Activated T-helper 17 cell treated with anti-CD3 and anti-CD28 coated beads, Interleukin-2, amount 50 U/mL, for 72 hours (primary cell): ENCODE measurements around the gene GPR162. TPM values are rescaled to one million over a fixed set of nuclear protein-coding genes. Genes with fewer than 3 reads are reported as not detected.
A peak's percentile ranks its signal among the peaks of the same experiment; 100 is the strongest.
"Not testable (repeated sequence)": the region's sequence is repeated elsewhere in the genome, so short reads cannot be mapped to it uniquely, and the experiment has no call there.

Source experiments
- ATAC-seq: fragments of 150-1000 bp; cut with Tn5 transposase; replicated peaks from 2 replicates; pipeline ENCODE4 v1.10.0; 2021; ENCODE audit warnings: mild to moderate bottlenecking, moderate library complexity
- H3K27ac Mint-ChIP-seq: one replicate; pipeline ENCODE4 v1.8.0; 2022; ENCODE audit warnings: mixed read lengths
- H3K27me3 Mint-ChIP-seq: one replicate; pipeline ENCODE4 v1.8.0; 2022; ENCODE audit warnings: mixed read lengths
- H3K36me3 Mint-ChIP-seq: one replicate; pipeline ENCODE4 v1.8.0; 2022; ENCODE audit warnings: low read depth, mild to moderate bottlenecking, mixed read lengths
- H3K4me1 Mint-ChIP-seq: one replicate; pipeline ENCODE4 v1.8.0; 2022; ENCODE audit warnings: mixed read lengths
- H3K4me3 Mint-ChIP-seq: one replicate; pipeline ENCODE4 v1.8.0; 2022; ENCODE audit warnings: mild to moderate bottlenecking, mixed read lengths
- H3K9me3 Mint-ChIP-seq: one replicate; pipeline ENCODE4 v1.8.0; 2022; ENCODE audit warnings: mixed read lengths
- total RNA-seq, 2 donors: library from RNA; stranded (reverse); gene quantifications; one replicate each; pipeline ENCODE4 v1.2.3, GENCODE V29; 2022

Gene GPR162
- total RNA-seq, 2 donors from 2014 or later: 0.15 to 0.37 TPM

DNA sequence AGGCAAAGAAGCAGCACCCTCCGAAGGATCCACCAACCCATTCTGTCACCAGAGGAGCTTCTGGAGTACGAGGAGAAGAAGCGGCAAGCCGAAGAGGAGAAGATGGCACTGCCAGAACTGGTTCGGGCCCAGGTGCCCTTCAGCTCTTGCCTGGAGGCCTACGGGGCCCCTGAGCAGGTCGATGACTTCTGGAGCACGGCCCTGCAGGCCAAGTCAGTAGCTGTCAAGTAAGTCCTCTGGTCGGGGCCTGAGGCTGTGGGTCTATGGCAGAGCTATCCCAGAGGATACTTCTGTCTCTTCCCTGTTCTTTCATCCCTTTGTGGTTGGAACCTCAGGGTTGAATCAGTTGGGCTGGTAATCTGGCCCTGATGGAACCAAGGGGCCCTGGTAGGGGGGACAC lies 39.8 kb downstream of the GPR162 start:
- H3K4me1 Mint-ChIP-seq: peaks cover 4% of the 10 kb centered on the region
- peak overlapping the region; percentile 34 for H3K27ac Mint-ChIP-seq
- no peak for ATAC-seq
- no peaks in the 10 kb centered on the region for H3K9me3 Mint-ChIP-seq
- H3K36me3 Mint-ChIP-seq: peaks cover 97% of the 10 kb centered on the region
- no peak overlapping the region for H3K4me3 Mint-ChIP-seq
- no peaks in the 10 kb centered on the region for H3K27me3 Mint-ChIP-seq

DNA sequence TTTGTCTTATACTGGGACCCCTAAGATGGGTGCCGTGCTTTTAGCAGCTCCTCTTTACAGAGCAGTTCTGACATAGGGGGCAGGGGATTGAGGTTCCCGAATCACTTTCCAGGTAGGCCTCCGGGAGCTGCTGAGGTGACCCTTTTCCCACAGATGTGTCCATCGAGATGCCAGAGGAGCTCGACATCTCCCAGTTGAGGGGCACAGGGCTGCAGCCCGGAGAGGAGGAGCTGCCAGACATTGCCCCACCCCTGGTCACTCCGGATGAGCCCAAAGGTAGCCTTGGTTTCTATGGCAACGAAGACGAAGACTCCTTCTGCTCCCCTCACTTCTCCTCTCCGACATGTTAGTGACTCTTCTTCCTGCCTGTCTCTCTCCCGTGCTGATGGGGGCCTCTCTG lies 41.4 kb downstream of the GPR162 start:
- peaks cover 97% of the 10 kb centered on the region for H3K36me3 Mint-ChIP-seq
- peaks cover 4% of the 10 kb centered on the region for H3K4me1 Mint-ChIP-seq
- no peak overlapping the region for H3K4me3 Mint-ChIP-seq
- ATAC-seq: no peak
- H3K9me3 Mint-ChIP-seq: no peaks in the 10 kb centered on the region
- H3K27ac Mint-ChIP-seq: peak overlapping the region; percentile 36
- H3K27me3 Mint-ChIP-seq: no peaks in the 10 kb centered on the region

DNA sequence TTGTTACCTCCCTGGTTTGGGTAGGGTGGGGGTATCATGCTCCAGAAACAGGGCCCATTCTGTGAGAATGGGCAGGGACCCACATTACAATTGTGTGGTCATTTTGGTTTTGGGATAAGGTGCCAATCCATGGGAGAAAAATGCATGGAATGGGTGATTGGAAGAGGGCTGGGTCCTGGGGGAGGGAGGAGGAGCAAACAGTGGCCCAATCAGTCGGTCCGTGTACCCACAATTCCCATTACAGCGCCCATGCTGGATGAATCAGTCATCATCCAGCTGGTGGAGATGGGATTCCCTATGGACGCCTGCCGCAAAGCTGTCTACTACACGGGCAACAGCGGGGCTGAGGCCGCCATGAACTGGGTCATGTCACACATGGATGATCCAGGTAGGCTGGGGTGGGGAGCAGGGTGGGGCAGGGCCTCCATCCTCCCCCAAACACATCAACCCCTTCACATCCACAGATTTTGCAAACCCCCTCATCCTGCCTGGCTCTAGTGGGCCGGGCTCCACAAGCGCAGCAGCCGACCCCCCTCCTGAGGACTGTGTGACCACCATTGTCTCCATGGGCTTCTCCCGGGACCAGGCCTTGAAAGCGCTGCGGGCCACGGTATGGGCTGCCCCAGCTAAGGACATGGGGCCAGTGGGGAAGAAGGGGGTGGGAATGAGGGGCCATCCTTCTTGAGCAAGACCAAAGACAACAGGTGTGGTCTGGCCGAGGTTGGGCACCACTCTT lies 42.1 kb downstream of the GPR162 start:
- peaks cover 97% of the 10 kb centered on the region for H3K36me3 Mint-ChIP-seq
- no peak for ATAC-seq
- H3K4me3 Mint-ChIP-seq: no peak overlapping the region
- H3K9me3 Mint-ChIP-seq: no peaks in the 10 kb centered on the region
- peaks cover 6% of the 10 kb centered on the region for H3K4me1 Mint-ChIP-seq
- H3K27me3 Mint-ChIP-seq: no peaks in the 10 kb centered on the region
- peak overlapping the region; percentile 36 for H3K27ac Mint-ChIP-seq

DNA sequence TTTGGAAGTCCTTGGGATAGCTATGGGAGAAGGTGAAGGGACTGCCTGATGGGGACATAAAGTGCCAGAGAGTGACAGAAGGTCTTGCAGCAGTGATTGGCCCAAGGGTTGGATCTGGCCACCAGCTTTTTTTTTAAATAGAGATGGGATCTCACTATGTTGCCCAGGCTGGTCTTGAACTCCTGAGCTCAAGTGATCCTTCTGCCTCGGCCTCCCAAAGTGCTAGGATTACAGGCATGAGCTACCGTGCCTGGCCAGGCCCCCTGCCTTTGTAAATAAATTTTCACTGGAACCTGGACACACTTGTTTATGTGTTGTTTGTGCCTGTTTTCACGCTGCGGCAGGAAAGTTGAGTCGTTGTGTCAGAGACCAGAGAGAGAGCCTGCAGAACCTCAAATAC lies 43.7 kb downstream of the GPR162 start:
- Mint-ChIP-seq H3K4me1 (peaks cover 17% of the 10 kb centered on the region), H3K36me3 (peaks cover 97% of the 10 kb centered on the region), H3K27ac (peak overlapping the region; percentile 19), H3K4me3 (peak overlapping the region; percentile 94)
- H3K9me3 Mint-ChIP-seq, ATAC-seq, H3K27me3 Mint-ChIP-seq: not testable (repeated sequence)

DNA sequence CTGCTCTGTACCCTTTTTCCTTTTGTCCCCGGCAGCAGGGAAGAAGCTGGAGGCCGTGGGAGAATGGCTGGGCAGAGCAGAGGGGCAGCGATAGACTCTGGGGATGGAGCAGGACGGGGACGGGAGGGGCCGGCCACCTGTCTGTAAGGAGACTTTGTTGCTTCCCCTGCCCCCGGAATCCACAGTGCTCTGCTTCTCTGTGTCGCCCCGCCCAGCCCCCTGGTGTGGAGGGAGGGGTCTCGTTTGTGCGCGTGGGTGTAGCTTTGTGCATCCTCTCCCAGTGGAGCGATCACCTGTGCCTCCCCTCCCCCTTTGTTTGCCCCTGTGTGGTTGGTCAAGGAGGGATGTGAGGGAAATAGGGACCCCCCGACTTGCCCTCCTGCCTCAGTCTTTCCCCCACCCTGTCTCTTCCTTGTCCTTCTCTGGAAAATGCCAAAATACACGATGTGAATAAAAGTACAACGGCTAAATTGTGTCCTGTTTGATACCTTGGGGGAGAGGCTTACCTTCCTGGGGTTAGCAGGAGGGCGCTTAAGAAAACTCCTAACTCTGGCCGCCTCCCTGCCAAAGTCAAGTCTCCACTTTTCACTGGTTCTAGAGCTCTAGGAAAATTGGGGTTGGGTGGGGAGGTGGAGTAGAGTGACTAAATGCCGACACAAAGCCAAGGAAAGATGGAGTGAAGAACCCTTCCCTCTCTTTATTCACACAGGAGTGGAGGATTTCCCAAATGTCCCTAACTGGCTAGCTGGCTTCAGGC lies 44.7 kb downstream of the GPR162 start:
- peak overlapping the region; percentile 96 for H3K27ac Mint-ChIP-seq
- no peaks in the 10 kb centered on the region for H3K27me3 Mint-ChIP-seq
- H3K36me3 Mint-ChIP-seq: peaks cover 97% of the 10 kb centered on the region
- peaks cover 25% of the 10 kb centered on the region for H3K4me1 Mint-ChIP-seq
- H3K4me3 Mint-ChIP-seq: peak overlapping the region; percentile 94
- H3K9me3 Mint-ChIP-seq: no peaks in the 10 kb centered on the region
- ATAC-seq: no peak

DNA sequence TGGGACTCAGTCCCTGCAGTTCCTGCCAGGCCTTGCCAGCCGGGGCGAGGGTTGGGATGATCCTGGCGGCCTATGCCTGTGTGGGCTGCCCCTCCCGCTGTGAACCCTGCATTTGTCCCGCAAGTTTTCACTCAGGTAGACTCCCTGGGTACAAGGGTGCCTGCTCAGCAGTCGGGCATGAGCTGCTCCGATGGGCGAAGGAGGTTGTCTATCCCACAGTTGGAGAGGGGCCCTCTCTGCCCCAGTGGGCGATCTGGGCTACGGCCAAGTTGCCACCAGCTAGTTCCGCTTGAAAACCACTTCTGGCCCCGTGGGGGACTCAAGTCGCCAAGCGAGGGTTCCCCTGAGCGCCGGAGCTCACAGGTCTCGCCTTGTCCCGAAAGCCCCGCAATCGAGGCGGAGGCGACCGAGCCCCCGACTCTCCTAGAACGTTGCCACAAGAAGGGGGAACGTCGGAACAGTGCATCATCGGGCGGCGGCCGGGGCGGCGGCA lies 45.3 kb downstream of the GPR162 start:
- peak; percentile 5 for ATAC-seq
- Mint-ChIP-seq H3K27ac (peak overlapping the region; percentile 96), H3K9me3 (no peaks in the 10 kb centered on the region), H3K4me3 (peak overlapping the region; percentile 94), H3K27me3 (no peaks in the 10 kb centered on the region), H3K4me1 (peaks cover 31% of the 10 kb centered on the region), H3K36me3 (peaks cover 97% of the 10 kb centered on the region)

DNA sequence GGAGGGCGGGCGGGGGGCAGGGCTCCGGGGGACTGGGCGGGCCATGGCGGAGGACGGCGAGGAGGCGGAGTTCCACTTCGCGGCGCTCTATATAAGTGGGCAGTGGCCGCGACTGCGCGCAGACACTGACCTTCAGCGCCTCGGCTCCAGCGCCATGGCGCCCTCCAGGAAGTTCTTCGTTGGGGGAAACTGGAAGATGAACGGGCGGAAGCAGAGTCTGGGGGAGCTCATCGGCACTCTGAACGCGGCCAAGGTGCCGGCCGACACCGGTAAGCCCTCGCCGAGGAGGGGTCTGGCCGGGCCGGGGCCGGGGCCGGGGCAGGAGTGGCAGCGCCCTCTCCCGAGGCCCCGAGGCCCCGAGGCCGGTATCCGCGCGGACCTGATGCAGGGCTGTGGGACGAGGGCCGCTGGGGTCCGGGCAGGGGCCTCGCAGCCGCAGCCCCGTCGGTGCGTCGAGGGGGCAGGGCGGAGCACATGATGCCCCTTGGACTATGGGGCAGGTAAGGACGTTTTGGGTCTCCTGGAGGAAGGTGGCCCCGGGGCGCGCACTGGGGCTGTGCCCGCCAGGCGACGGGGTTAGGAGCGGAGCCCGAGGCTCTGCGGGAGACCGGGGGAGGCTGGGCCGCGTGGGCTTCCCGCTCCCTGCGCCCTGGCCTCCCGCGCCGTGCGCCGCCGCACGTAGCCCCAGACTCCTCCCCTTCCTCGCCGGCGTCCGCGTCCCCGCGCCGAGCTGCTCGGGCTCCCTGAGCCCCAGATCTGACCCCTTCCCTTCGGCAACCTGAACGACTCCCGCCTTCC lies 46.0 kb downstream of the GPR162 start, which contains the start of gene TPI1:
Gene TPI1 (plus strand): TSS at position 119 of the 798 bp plus-strand sequence. CDS start 36 bp downstream, at position 155.
- Mint-ChIP-seq H3K4me1 (peaks cover 37% of the 10 kb centered on the region), H3K4me3 (peak within 1 kb of the TSS; percentile 94), H3K27ac (peak within 1 kb of the TSS; percentile 96), H3K9me3 (no peaks in the 10 kb centered on the region), H3K27me3 (no peaks in the 10 kb centered on the region), H3K36me3 (peaks cover 97% of the 10 kb centered on the region)
- ATAC-seq: peak; percentile 74

DNA sequence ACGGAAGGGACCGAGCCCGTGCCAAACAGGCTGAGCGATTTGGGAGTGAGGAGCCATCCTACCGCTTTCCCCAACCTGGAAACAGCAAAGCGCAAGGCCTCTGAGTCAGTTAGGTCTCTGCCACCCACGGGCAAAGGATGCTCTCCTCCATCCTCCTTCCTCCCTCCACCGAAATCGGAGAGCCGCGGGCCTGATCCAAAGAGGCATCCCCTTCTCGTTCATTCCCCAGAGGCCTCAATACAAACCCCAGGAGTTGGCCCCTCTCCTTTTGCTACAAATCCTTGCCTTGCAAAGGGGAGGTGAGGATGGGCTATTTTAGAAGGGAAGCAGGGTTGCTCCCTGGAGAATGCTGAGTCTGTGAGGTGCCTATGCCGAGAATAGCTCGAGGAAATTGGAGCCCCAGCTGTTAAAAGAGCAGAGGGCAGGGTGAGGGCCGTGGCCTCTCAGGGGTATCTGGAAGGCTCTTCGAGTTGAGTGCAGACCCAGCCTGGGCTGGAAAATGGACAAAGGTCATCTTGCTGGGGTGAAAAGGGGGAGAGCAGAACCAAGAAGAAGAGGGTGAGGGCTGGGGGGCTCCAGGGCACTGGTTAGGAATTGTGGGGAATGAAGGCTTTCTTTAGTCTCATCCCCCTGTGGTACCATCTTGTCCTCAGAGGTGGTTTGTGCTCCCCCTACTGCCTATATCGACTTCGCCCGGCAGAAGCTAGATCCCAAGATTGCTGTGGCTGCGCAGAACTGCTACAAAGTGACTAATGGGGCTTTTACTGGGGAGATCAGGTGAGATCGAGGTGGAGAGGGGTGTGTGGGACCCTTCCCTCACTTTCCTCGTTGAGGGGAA lies 46.8 kb downstream of the GPR162 start:
- Mint-ChIP-seq H3K27ac (peak overlapping the region; percentile 94), H3K4me3 (peak overlapping the region; percentile 94), H3K4me1 (peaks cover 35% of the 10 kb centered on the region), H3K27me3 (no peaks in the 10 kb centered on the region), H3K9me3 (no peaks in the 10 kb centered on the region), H3K36me3 (peaks cover 97% of the 10 kb centered on the region)
- ATAC-seq: peak; percentile 2

DNA sequence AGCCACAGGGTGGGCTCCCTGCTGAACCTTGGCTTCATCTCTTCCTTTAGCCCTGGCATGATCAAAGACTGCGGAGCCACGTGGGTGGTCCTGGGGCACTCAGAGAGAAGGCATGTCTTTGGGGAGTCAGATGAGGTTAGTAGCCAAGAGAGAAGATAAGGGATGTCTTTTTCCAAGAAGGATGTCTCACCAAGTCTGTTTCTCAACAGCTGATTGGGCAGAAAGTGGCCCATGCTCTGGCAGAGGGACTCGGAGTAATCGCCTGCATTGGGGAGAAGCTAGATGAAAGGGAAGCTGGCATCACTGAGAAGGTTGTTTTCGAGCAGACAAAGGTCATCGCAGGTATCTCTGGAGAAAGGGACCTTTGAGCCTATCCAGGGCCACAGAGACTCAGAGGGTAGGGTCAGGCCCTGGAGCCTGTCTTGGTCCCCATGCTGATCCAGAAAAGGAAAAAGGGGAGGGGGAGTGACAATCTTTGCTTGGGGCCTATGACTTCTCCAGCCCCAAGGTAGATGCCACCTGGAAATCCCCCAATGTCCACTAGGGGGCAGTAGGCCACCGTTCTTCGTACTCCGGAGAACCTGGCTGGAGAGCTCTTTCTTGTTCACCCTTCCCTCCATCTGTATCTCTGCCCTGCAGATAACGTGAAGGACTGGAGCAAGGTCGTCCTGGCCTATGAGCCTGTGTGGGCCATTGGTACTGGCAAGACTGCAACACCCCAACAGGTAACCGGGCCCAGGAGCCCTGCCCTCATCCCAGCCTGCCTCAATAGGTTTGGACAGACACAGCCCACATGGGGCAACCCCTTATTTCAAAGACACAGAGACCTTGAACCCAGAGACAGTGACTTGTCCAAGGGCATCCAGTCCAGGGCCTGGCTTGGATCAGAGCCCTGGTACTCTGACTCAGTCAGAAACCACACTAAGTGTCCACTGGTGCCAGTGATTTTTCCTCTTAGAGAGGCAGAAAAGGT lies 47.7 kb downstream of the GPR162 start:
- ATAC-seq: no peak
- Mint-ChIP-seq H3K27ac (peak overlapping the region; percentile 94), H3K36me3 (peaks cover 98% of the 10 kb centered on the region), H3K27me3 (no peaks in the 10 kb centered on the region), H3K4me3 (peak overlapping the region; percentile 94), H3K9me3 (no peaks in the 10 kb centered on the region), H3K4me1 (peaks cover 34% of the 10 kb centered on the region)

DNA sequence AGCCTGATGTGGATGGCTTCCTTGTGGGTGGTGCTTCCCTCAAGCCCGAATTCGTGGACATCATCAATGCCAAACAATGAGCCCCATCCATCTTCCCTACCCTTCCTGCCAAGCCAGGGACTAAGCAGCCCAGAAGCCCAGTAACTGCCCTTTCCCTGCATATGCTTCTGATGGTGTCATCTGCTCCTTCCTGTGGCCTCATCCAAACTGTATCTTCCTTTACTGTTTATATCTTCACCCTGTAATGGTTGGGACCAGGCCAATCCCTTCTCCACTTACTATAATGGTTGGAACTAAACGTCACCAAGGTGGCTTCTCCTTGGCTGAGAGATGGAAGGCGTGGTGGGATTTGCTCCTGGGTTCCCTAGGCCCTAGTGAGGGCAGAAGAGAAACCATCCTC lies 48.7 kb downstream of the GPR162 start:
- peaks cover 34% of the 10 kb centered on the region for H3K4me1 Mint-ChIP-seq
- ATAC-seq, H3K9me3 Mint-ChIP-seq, H3K27me3 Mint-ChIP-seq: not testable (repeated sequence)
- peaks cover 98% of the 10 kb centered on the region for H3K36me3 Mint-ChIP-seq
- peak overlapping the region; percentile 94 for H3K27ac Mint-ChIP-seq
- peak overlapping the region; percentile 94 for H3K4me3 Mint-ChIP-seq

DNA sequence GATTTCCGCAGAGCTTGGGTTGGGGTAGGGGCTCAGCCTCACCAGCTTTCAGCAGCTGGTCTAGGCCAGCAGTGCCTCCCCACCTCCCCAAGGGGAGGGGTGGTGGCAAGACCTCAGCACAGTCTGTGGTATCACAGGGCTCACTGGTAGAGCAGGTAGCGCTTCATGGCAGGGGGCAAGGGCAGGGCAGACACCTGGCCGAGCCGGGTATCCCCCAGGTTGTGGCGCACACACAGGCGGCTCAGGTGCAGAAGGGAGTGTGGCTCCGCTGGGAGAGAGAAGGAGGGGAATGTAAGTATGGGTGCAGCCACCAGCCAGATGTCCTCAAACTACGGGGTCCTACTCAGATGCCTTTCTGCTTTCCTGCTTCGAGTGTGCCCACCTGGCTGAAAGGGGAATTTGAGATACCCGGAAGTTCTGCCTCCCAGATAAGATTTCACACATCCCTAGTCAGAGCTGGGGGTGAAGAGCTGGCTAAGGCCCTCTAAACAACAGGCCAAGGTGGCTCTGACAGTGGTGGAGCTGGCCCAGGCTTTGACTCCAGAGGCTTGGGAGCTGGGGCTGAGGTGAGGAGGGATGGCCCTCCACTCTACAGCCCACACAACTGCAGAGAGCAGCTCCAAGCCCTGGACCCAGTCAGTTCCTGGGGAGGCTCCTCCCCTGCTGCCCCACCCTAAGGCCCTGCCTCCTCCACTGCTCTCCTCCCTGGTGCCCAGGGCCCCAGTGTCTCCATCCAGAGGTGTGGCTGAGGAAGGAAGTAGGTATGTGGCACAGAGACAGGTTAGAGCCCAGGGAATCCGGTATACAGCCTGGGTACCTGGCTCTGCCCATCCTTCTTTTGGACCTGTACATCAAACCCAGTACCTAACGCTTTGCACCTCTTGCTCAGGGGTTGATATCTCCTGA lies 49.7 kb downstream of the GPR162 start:
- ATAC-seq: peak; percentile 44

More for the DNA sequence above, 49.7 kb downstream of the GPR162 start:
- Mint-ChIP-seq H3K9me3 (no peaks in the 10 kb centered on the region), H3K36me3 (peaks cover 100% of the 10 kb centered on the region), H3K4me1 (peaks cover 38% of the 10 kb centered on the region), H3K4me3 (peak overlapping the region; percentile 94), H3K27ac (peak overlapping the region; percentile 94), H3K27me3 (no peaks in the 10 kb centered on the region)
